ENCODE data around the gene PTH1R. TPM values are rescaled to one million over a fixed set of nuclear protein-coding genes. Genes with fewer than 3 reads are reported as not detected.

PTH1R gene
- total and polyA plus RNA-seq, 10 of the 15 experiments (the other 5 are each of a cell fraction or from before 2014, with no cell fraction given), result not detected

DNA sequence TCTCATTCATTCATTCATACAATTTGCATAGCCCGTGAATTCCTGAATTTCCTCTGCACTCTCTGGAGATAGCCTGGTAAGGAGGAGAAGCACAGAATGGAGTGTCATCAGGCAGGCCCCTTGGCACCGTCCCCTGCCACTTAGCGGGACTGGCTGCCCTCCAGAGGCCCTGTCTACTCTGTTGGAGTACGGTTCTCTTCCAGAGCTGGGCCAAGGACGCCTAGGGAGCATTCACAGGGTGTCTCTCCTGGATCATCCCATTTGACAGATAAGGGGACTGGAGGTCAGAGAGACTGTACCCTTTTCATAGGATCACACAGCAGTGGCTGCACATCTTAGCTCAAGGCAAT is 48.0 kb downstream of the PTH1R start:
- Histone ChIP-seq H3K27ac (ENCODE audit: control insufficient read depth, insufficient read depth) (peak overlapping the region; percentile 94), H3K4me3 (peak overlapping the region; percentile 44; the same call in 1 of the 2 replicates), H3K9me3 (replicated peaks; ENCODE audit: control insufficient read depth, insufficient read depth, low read length) (peaks cover 15% of the 10 kb centered on the region), H3K9ac (ENCODE audit: control insufficient read depth, insufficient read depth, low read length) (no peak overlapping the region), H3K27me3 (replicated peaks in 1 of 2; ENCODE audit: control insufficient read depth in 2 of 2, insufficient read depth in 2 of 2, low read length in 1 of 2) (no peaks in the 10 kb centered on the region), H3K36me3 (ENCODE audit: control insufficient read depth in 2 of 2, insufficient read depth in 2 of 2, low read length in 1 of 2) (peaks cover 36 to 55% of the 10 kb centered on the region in 2 experiments), H4K20me1 (ENCODE audit: control insufficient read depth, insufficient read depth) (no peaks in the 10 kb centered on the region), H2AFZ (ENCODE audit: control insufficient read depth, low read depth, low read length) (no peak overlapping the region), H3K4me2 (ENCODE audit: control insufficient read depth, insufficient read depth) (no peak overlapping the region), H3K79me2 (ENCODE audit: control insufficient read depth, insufficient read depth, low read length) (peaks cover 34% of the 10 kb centered on the region), H3K4me1 (ENCODE audit: control insufficient read depth, insufficient read depth, low read length) (peaks cover 52% of the 10 kb centered on the region)
- in situ Hi-C loops (cut with MboI) (no loop called here), intact Hi-C loops (cut with micrococcal nuclease; ENCODE audit: unreplicated experiment) (loop anchor here (5.0 kb wide), 1 partner anchor 237 kb away; the partner anchor contains the start of gene SETD2)
- ChIA-PET CTCF (interaction anchor here (0.8 to 4.1 kb wide), 6 partner anchors 9 to 80 kb away, joined by 3 to 14 read pairs (median 9); no protein-coding TSS in a partner anchor), POLR2A (interaction anchor here (0.7 to 12.6 kb wide), 5 partner anchors 14 to 62 kb away, joined by 3 to 163 read pairs (median 6); partner anchors contain the start of gene CCDC12), RAD21 (ENCODE audit: unreplicated experiment) (interaction anchor here (0.8 to 4.2 kb wide), 8 partner anchors 9 to 85 kb away, joined by 3 to 38 read pairs (median 22); partner anchors contain the start of gene NBEAL2), SMC1A (ENCODE audit: uncharacterized antibody, unreplicated experiment) (interaction anchor here (0.8 to 17.5 kb wide), 9 partner anchors 8 to 94 kb away, joined by 3 to 298 read pairs (median 6); partner anchors contain the start of genes CCDC12 and NBEAL2)
- no peak for FAIRE-seq
- TF ChIP-seq, protein P1, sequence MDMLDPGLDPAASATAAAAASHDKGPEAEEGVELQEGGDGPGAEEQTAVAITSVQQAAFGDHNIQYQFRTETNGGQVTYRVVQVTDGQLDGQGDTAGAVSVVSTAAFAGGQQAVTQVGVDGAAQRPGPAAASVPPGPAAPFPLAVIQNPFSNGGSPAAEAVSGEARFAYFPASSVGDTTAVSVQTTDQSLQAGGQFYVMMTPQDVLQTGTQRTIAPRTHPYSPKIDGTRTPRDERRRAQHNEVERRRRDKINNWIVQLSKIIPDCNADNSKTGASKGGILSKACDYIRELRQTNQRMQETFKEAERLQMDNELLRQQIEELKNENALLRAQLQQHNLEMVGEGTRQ (IDR thresholded peaks at IDR 0.05; ENCODE audit: borderline replicate concordance, low read depth, low read length), result no peak
- TF ChIP-seq MYB (IDR thresholded peaks at IDR 0.05; ENCODE audit: borderline replicate concordance, low read depth, low read length) (no peak), NR2C1 (IDR thresholded peaks at IDR 0.05) (no peak), EGR1 (IDR thresholded peaks at IDR 0.05; ENCODE audit: borderline replicate concordance in 1 of 2, low read depth in 2 of 2, low read length in 2 of 2) (no peak), POLR2A (IDR thresholded peaks at IDR 0.05; ENCODE audit: low read depth, low read length) (0 out of 2 replicates have a peak, but pooled peaks have one; percentile 33), PAX8 (IDR thresholded peaks at IDR 0.05) (no peak)
- TF ChIP-seq, protein P2, sequence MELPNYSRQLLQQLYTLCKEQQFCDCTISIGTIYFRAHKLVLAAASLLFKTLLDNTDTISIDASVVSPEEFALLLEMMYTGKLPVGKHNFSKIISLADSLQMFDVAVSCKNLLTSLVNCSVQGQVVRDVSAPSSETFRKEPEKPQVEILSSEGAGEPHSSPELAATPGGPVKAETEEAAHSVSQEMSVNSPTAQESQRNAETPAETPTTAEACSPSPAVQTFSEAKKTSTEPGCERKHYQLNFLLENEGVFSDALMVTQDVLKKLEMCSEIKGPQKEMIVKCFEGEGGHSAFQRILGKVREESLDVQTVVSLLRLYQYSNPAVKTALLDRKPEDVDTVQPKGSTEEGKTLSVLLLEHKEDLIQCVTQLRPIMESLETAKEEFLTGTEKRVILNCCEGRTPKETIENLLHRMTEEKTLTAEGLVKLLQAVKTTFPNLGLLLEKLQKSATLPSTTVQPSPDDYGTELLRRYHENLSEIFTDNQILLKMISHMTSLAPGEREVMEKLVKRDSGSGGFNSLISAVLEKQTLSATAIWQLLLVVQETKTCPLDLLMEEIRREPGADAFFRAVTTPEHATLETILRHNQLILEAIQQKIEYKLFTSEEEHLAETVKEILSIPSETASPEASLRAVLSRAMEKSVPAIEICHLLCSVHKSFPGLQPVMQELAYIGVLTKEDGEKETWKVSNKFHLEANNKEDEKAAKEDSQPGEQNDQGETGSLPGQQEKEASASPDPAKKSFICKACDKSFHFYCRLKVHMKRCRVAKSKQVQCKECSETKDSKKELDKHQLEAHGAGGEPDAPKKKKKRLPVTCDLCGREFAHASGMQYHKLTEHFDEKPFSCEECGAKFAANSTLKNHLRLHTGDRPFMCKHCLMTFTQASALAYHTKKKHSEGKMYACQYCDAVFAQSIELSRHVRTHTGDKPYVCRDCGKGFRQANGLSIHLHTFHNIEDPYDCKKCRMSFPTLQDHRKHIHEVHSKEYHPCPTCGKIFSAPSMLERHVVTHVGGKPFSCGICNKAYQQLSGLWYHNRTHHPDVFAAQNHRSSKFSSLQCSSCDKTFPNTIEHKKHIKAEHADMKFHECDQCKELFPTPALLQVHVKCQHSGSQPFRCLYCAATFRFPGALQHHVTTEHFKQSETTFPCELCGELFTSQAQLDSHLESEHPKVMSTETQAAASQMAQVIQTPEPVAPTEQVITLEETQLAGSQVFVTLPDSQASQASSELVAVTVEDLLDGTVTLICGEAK (IDR thresholded peaks at IDR 0.05; ENCODE audit: borderline replicate concordance), result no peak
- TF ChIP-seq, protein P3, sequence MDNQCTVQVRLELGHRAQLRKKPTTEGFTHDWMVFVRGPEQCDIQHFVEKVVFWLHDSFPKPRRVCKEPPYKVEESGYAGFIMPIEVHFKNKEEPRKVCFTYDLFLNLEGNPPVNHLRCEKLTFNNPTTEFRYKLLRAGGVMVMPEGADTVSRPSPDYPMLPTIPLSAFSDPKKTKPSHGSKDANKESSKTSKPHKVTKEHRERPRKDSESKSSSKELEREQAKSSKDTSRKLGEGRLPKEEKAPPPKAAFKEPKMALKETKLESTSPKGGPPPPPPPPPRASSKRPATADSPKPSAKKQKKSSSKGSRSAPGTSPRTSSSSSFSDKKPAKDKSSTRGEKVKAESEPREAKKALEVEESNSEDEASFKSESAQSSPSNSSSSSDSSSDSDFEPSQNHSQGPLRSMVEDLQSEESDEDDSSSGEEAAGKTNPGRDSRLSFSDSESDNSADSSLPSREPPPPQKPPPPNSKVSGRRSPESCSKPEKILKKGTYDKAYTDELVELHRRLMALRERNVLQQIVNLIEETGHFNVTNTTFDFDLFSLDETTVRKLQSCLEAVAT (IDR thresholded peaks at IDR 0.05), result no peak
- no TSS peak for BruUV-seq (replicated peaks)
- DNase-seq (ENCODE audit: low read depth, low spot score), result no peak
- 60% methylated on average over 5 of the region's 5 CpGs for WGBS (ENCODE audit: insufficient coverage, insufficient replicate concordance, low lambda C conversion rate, missing lambda C conversion rate)
- no peak for ATAC-seq

Measured in GM12878 (cell line).